HG02938 (cell line): Measurements from ENCODE around the gene MRPL3.
A peak's percentile ranks its signal among the peaks of the same experiment; 100 is the strongest.

Source experiments
- ATAC-seq: cut with Tn5 transposase; IDR thresholded peaks from one replicate; pipeline ENCODE4 v1.9.1; 2021; ENCODE audit warnings: mild to moderate bottlenecking, moderate library complexity; ENCODE audit not compliant: unreplicated experiment

MRPL3 gene

DNA sequence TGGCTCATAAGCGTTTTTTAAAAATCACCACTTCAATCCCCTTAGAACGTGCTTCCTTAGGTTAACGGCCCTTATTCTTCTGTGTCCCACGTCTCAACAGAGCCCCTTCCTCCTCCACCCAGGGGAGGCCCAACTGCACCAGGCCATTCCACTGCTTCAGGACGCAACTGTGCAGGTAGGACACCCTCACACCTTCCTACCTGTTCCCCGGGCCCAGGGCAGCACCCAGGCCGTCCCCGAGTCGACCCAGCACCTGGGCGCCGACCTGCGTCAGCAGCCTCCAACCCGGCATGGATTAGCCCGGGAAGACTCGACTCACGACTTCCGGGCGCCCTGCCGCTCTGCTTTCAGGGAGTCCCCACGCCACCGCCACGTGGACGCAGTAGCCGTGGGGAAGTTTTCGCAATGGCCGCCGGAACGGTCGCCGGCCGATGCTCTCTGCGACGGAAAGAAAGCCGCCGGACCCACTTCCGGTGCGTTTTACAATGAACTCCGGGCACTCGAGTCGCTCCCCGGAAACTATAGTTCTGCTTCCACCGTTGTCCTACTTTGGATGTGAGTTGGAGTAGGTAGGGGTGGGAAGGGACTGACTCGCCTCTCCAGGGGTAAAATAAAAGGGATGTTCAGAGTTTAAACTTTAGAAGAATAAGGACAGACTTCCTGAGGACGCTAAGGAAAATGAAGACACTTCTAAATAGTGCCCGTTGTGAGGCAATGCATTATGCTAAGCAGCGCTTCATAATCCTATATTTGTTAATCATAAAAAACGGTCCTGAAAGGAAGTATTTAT lies at the start of gene MRPL3:
Gene MRPL3 (minus strand): TSS at position 442 of the 790 bp plus-strand sequence. CDS start 150 bp downstream, at position 292.
- ATAC-seq, result peak; percentile 97

GRCh38 chr3:131551761-131552160 lies 49.0 kb upstream of the MRPL3 start:
- ATAC-seq, result no peak

- ATAC-seq, result no peak
Measured at GRCh38 chr3:131550562-131551465, 48.0 kb upstream of the MRPL3 start.

- ATAC-seq, result no peak
Measured at GRCh38 chr3:131549340-131549739, 46.6 kb upstream of the MRPL3 start.

DNA sequence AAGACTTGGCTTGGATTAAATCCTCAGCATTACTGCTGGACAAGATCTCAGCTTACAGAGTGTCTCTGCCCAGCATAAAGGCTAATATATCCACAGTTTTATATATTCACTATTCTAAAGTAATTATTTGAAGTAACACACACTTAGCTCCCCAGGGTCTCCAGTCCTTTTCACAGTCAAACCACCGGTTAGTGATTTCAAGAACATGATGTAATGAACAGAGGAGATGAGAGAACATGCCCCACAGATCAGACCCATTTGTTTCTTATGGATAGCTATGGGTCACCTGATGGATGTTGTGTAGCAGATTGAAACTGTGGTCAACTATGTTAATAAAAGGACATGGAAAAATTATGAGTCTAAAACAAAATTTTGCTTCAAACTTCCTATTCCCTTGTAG lies 44.8 kb upstream of the MRPL3 start:
- ATAC-seq, result no peak

- ATAC-seq, result no peak
Measured at GRCh38 chr3:131546441-131546840, 43.7 kb upstream of the MRPL3 start.

GRCh38 chr3:131544557-131544956 lies 41.8 kb upstream of the MRPL3 start:
- no peak for ATAC-seq

- no peak for ATAC-seq
Measured at GRCh38 chr3:131543714-131544113, 40.9 kb upstream of the MRPL3 start.

- ATAC-seq, result no peak
Measured at GRCh38 chr3:131541288-131541687, 38.5 kb upstream of the MRPL3 start.

- no peak for ATAC-seq
Measured at GRCh38 chr3:131540821-131541220, 38.0 kb upstream of the MRPL3 start.

DNA sequence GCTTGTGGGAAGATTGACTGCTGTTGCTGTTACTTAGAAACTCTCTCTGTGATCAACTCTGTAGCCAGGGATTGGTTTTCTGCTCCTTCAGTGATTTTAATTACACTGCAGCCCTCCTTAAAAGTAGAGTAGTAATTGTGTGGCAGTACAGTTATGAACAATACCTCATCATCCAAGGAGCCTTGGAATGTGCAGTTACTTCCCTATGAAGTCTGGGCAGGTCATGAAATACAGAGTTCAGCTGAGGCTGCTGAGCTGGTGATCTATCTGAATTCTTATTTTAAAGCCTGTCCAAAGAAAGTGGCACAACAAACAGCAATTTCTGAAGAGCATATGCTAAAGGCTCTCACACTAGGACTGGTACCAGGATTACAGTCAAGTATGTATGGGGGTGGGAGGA lies 37.4 kb upstream of the MRPL3 start:
- no peak for ATAC-seq

DNA sequence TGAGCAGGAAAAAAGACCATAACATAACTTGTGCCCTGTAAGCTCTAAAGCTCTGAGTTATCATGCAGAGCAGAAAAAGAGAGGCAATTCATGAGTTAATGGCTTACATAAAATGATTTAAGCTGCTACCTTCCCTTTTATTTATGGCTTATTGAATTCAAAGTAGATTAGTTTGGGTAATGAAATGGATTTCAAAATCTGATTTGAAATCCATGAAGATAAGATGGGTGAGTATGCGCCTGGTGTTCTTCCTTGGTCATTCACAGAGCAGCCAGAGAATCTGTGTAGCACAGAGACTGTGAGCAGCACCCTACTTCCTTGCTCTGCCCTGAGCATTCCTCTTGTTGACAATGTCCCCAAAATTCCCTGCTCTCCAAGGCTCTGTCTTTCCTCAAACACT lies 36.2 kb upstream of the MRPL3 start:
- ATAC-seq, result no peak

- no peak for ATAC-seq
Measured at GRCh38 chr3:131537531-131537930, 34.8 kb upstream of the MRPL3 start.

- no peak for ATAC-seq
Measured at GRCh38 chr3:131535596-131535995, 32.8 kb upstream of the MRPL3 start.

GRCh38 chr3:131535131-131535530 lies 32.4 kb upstream of the MRPL3 start:
- no peak for ATAC-seq

DNA sequence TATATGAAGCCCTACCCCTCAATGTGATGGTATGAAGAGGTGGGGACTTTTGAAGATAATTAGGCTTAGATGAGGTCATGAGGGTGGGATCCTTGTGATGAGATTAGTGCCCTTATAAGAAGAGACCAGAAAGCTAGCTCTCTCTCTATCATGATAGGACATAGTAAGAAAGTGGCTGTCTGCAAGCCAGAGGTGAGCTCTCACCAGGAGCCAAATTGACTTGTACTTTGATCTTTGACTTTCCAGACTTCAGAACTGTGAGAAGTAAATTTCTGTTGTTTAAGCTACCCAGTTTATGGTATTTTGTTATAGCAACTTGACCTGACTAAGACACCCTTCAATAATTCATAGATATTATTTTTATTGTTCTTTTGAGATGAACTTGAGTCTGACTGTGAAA lies 29.9 kb upstream of the MRPL3 start:
- no peak for ATAC-seq

GRCh38 chr3:131530843-131531242 lies 28.1 kb upstream of the MRPL3 start:
- ATAC-seq, result no peak

DNA sequence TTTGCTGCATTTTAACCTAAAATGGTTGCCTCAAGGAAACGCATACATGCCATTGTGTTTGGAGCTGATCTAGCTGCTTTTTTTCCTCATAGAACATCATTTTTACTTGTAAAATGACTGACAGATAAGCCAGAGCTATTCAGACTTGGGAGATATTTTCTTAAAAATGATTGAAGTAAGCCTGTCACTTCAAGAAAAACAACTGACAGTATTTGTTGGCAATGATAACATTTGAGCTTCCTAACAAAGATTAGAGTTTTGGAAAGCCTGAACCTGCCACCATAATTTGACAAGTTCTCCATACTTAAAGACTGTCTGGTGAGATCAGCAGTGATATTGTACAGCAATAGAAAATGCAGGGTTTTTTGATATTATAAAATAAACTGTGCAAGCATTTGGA lies 27.6 kb upstream of the MRPL3 start:
- ATAC-seq, result no peak

DNA sequence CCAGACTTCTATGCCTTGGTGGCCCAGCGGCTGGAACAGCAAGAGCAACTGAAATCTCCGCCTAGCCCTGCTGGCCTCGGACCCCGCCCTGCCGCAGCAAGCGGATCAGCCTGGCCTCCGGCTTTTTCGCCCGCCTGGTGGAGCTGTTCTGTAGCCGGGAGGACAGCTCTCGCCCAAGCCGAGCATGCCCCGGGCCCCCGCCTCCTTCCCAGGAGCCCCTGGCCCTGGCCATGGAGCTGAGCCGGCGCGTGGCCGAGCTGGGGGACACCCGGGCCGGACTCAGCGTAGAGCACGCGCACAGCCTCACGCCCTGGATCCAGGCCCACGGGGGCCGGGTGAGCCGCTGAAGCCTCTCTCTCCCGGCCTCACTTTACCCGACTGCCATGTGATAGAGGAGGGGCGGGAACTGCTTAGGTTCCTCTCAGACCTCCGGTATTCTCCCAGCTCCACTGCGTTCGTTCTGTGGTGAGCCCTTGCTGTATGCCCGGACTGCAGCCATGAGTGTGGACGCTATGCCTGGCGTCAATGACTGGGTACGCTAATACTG lies 24.1 kb upstream of the MRPL3 start:
- ATAC-seq, result no peak

- no peak for ATAC-seq
Measured at GRCh38 chr3:131518680-131519079, 15.9 kb upstream of the MRPL3 start.

- ATAC-seq, result no peak
Measured at GRCh38 chr3:131505421-131505820, 2.6 kb upstream of the MRPL3 start.

GRCh38 chr3:131503320-131503635 lies 507 bp upstream of the MRPL3 start:
- no peak for ATAC-seq
